Glutamatergic neuron (in vitro differentiated cells): Measurements from ENCODE around the gene MBP. TPM values are rescaled to one million over a fixed set of nuclear protein-coding genes. Genes with fewer than 3 reads are reported as not detected.
"Not testable (repeated sequence)": the region's sequence is repeated elsewhere in the genome, so short reads cannot be mapped to it uniquely, and the experiment has no call there.

Source experiments
- DNase-seq: peaks from one replicate; pipeline ENCODE4 v3.0.0; 2022
- H3K27ac Mint-ChIP-seq: one replicate; pipeline ENCODE4 v1.8.0; 2020; ENCODE audit warnings: mild to moderate bottlenecking, mixed read lengths, inconsistent platforms; ENCODE audit not compliant: unreplicated experiment
- H3K27me3 Mint-ChIP-seq: one replicate; pipeline ENCODE4 v1.8.0; 2020; ENCODE audit warnings: mild to moderate bottlenecking, moderate library complexity, mixed read lengths, inconsistent platforms; ENCODE audit not compliant: unreplicated experiment
- H3K36me3 Mint-ChIP-seq: one replicate; pipeline ENCODE4 v1.8.0; 2020; ENCODE audit warnings: mild to moderate bottlenecking, mixed read lengths, inconsistent platforms; ENCODE audit not compliant: unreplicated experiment
- H3K4me1 Mint-ChIP-seq: one replicate; pipeline ENCODE4 v1.8.0; 2020; ENCODE audit warnings: mild to moderate bottlenecking, low read depth, mixed read lengths, inconsistent platforms; ENCODE audit not compliant: unreplicated experiment
- H3K4me3 Mint-ChIP-seq: one replicate; pipeline ENCODE4 v1.8.0; 2020; ENCODE audit warnings: mild to moderate bottlenecking, mixed read lengths, inconsistent platforms; ENCODE audit not compliant: unreplicated experiment
- H3K9me3 Mint-ChIP-seq: one replicate; pipeline ENCODE4 v1.8.0; 2020; ENCODE audit warnings: mild to moderate bottlenecking, moderate library complexity, mixed read lengths, inconsistent platforms; ENCODE audit not compliant: unreplicated experiment
- CTCF ChIP-seq: fragments of 200-600 bp; sonication (generic); IDR thresholded peaks from one replicate; pipeline ENCODE4 v1.5.0; 2021; ENCODE audit not compliant: partially characterized antibody, unreplicated experiment
- total RNA-seq: library from RNA; stranded (reverse); fragmentation: NEBNext Ultra II Directional; extraction: Animal tissue kit (Norgen Biotek cat#: 25700); gene quantifications from one replicate; pipeline ENCODE4 v1.2.1, GENCODE V29; 2021; ENCODE audit not compliant: unreplicated experiment

The MBP gene
- total RNA-seq, 1 donor from 2014 or later: 82.6 TPM

- H3K4me3 Mint-ChIP-seq: peak overlapping the region; percentile 19
- DNase-seq: peak; percentile 81
- peaks cover 55% of the 10 kb centered on the region for H3K9me3 Mint-ChIP-seq
- H3K36me3 Mint-ChIP-seq: no peaks in the 10 kb centered on the region
- no peak for TF ChIP-seq CTCF
- H3K27ac Mint-ChIP-seq: peak overlapping the region; percentile 86
- peaks cover 56% of the 10 kb centered on the region for H3K4me1 Mint-ChIP-seq
- peaks cover 29% of the 10 kb centered on the region for H3K27me3 Mint-ChIP-seq
Observed at GRCh38 chr18:77025123-77025522, 107.5 kb downstream of the MBP start.

- peaks cover 54% of the 10 kb centered on the region for H3K9me3 Mint-ChIP-seq
- no peak for TF ChIP-seq CTCF
- DNase-seq: no peak
- H3K27ac Mint-ChIP-seq: peak overlapping the region; percentile 86
- H3K4me1 Mint-ChIP-seq: peaks cover 61% of the 10 kb centered on the region
- H3K27me3 Mint-ChIP-seq: peaks cover 32% of the 10 kb centered on the region
- peaks cover under 1% of the 10 kb centered on the region for H3K36me3 Mint-ChIP-seq
- H3K4me3 Mint-ChIP-seq: no peak overlapping the region
Observed at GRCh38 chr18:77024476-77024875, 108.1 kb downstream of the MBP start.

- no peak for TF ChIP-seq CTCF
- DNase-seq: peak; percentile 70
- peaks cover 37% of the 10 kb centered on the region for H3K27me3 Mint-ChIP-seq
- peaks cover 10% of the 10 kb centered on the region for H3K36me3 Mint-ChIP-seq
- H3K9me3 Mint-ChIP-seq: peaks cover 55% of the 10 kb centered on the region
- H3K4me1 Mint-ChIP-seq: peaks cover 65% of the 10 kb centered on the region
- H3K4me3 Mint-ChIP-seq: peak overlapping the region; percentile 78
- peak overlapping the region; percentile 96 for H3K27ac Mint-ChIP-seq
Observed at GRCh38 chr18:77023102-77023782, 109.3 kb downstream of the MBP start.

GRCh38 chr18:77022556-77022955 lies 110.0 kb downstream of the MBP start:
- peaks cover 55% of the 10 kb centered on the region for H3K9me3 Mint-ChIP-seq
- H3K27me3 Mint-ChIP-seq: peaks cover 37% of the 10 kb centered on the region
- TF ChIP-seq CTCF: no peak
- no peak for DNase-seq
- H3K36me3 Mint-ChIP-seq: peaks cover 10% of the 10 kb centered on the region
- peaks cover 65% of the 10 kb centered on the region for H3K4me1 Mint-ChIP-seq
- peak overlapping the region; percentile 96 for H3K27ac Mint-ChIP-seq
- H3K4me3 Mint-ChIP-seq: peak overlapping the region; percentile 4

GRCh38 chr18:77022116-77022515 lies 110.5 kb downstream of the MBP start:
- Mint-ChIP-seq H3K27ac (peak overlapping the region; percentile 70), H3K4me1 (peaks cover 62% of the 10 kb centered on the region), H3K36me3 (peaks cover 10% of the 10 kb centered on the region), H3K9me3 (peaks cover 54% of the 10 kb centered on the region), H3K4me3 (peak overlapping the region; percentile 49), H3K27me3 (peaks cover 37% of the 10 kb centered on the region)
- DNase-seq: no peak
- no peak for TF ChIP-seq CTCF

- peaks cover 51% of the 10 kb centered on the region for H3K9me3 Mint-ChIP-seq
Observed at GRCh38 chr18:77021478-77021877, 111.1 kb downstream of the MBP start.

More at GRCh38 chr18:77021478-77021877, 111.1 kb downstream of the MBP start:
- not testable (repeated sequence) for DNase-seq
- H3K27me3 Mint-ChIP-seq: peaks cover 37% of the 10 kb centered on the region
- peaks cover 58% of the 10 kb centered on the region for H3K4me1 Mint-ChIP-seq
- peak overlapping the region; percentile 70 for H3K27ac Mint-ChIP-seq
- H3K36me3 Mint-ChIP-seq: peaks cover 10% of the 10 kb centered on the region
- H3K4me3 Mint-ChIP-seq: peak overlapping the region; percentile 49
